K562 (cell line): ENCODE data around the gene TEX14. TPM values are rescaled to one million over a fixed set of nuclear protein-coding genes. Genes with fewer than 3 reads are reported as not detected.
A peak's percentile ranks its signal among the peaks of the same experiment; 100 is the strongest.

Experiments used
- CC2D1A ChIP-seq: fragments of 450-650 bp; IDR thresholded peaks from 2 replicates; pipeline ENCODE4 v1.6.1; 2017; ENCODE audit warnings: mild to moderate bottlenecking
- CTCF ChIP-seq, 3 experiments: IDR thresholded peaks in 2 of 3; conservative IDR thresholded peaks in 1 of 3; 2 replicates each; pipeline ENCODE4 v1.5.1; 2011 to 2012; ENCODE audit warnings: low read length in 3 of 3, mild to moderate bottlenecking in 3 of 3, control low read depth in 2 of 3, improper control_type of control experiment in 1 of 3, inconsistent platforms in 1 of 3, low read depth in 1 of 3, mixed read lengths in 1 of 3, moderate library complexity in 1 of 3; ENCODE audit not compliant: insufficient read depth in 2 of 3
- ESRRA ChIP-seq: fragments of 450-650 bp; IDR thresholded peaks from 2 replicates; pipeline ENCODE4 v1.6.1; 2014; ENCODE audit warnings: low read depth, mild to moderate bottlenecking, moderate library complexity, borderline replicate concordance
- KAT7 ChIP-seq: sonication (generic); formaldehyde crosslinking; IDR thresholded peaks from 2 replicates; pipeline ENCODE4 v1.8.0; 2022; ENCODE audit warnings: missing genetic modification reagents, mild to moderate bottlenecking, borderline replicate concordance
- LCOR ChIP-seq: sonication (generic); formaldehyde crosslinking; IDR thresholded peaks from 2 replicates; pipeline ENCODE4 v1.8.0; 2022; ENCODE audit warnings: mild to moderate bottlenecking, missing genetic modification reagents
- NR2C1 ChIP-seq, 2 experiments: fragments of 450-650 bp; IDR thresholded peaks; 2 replicates each; pipeline ENCODE4 v1.6.1; 2017; ENCODE audit warnings: mild to moderate bottlenecking in 2 of 2, antibody characterized with exemption in 1 of 2, inconsistent platforms in 1 of 2, missing compliant biosample characterization in 1 of 2, missing genetic modification characterization in 1 of 2
- PATZ1 ChIP-seq: fragments of 250-450 bp; sonication (Bioruptor Pico); IDR thresholded peaks from 2 replicates; pipeline ENCODE4 v1.5.0; 2020; ENCODE audit warnings: mild to moderate bottlenecking, borderline replicate concordance
- PKNOX1 ChIP-seq: fragments of 450-650 bp; IDR thresholded peaks from 2 replicates; pipeline ENCODE4 v1.6.1; 2016
- PTBP1 ChIP-seq: fragments of 200-400 bp; formaldehyde crosslinking; IDR thresholded peaks from 2 replicates; pipeline ENCODE4 v1.6.1; 2017; ENCODE audit warnings: low read depth, low read length
- RBM15 ChIP-seq: fragments of 200-400 bp; formaldehyde crosslinking; IDR thresholded peaks from 2 replicates; pipeline ENCODE4 v1.6.1; 2018; ENCODE audit warnings: mild to moderate bottlenecking, low read length, moderate library complexity; ENCODE audit not compliant: insufficient read depth
- RFX5 ChIP-seq: IDR thresholded peaks from 2 replicates; pipeline ENCODE4 v1.6.1; 2011; ENCODE audit warnings: low read depth, mild to moderate bottlenecking, improper control_type of control experiment, low read length
- SIRT6 ChIP-seq: IDR thresholded peaks from one replicate; pipeline ENCODE4 v1.6.1; 2012; ENCODE audit warnings: low read depth, mild to moderate bottlenecking, control low read depth, inconsistent platforms, low read length, moderate library complexity
- SOX6 ChIP-seq: fragments of 450-650 bp; IDR thresholded peaks from 2 replicates; pipeline ENCODE4 v1.6.1; 2014; ENCODE audit warnings: mild to moderate bottlenecking
- TAF15 ChIP-seq: fragments of 200-400 bp; formaldehyde crosslinking; IDR thresholded peaks from 2 replicates; pipeline ENCODE4 v1.6.1; 2017; ENCODE audit warnings: mild to moderate bottlenecking, low read depth, low read length, moderate library complexity
- TARDBP ChIP-seq: fragments of 450-650 bp; IDR thresholded peaks from 2 replicates; pipeline ENCODE4 v1.6.1; 2016
- TCF7L2 ChIP-seq: fragments of 150-350 bp; IDR thresholded peaks from 2 replicates; pipeline ENCODE4 v1.6.1; 2016; ENCODE audit warnings: low read depth, mild to moderate bottlenecking, low read length, moderate library complexity
- TEAD4 ChIP-seq, 2 experiments: sonication (generic) in 1 of 2; formaldehyde crosslinking in 1 of 2; IDR thresholded peaks; 2 replicates each; pipeline versions ENCODE4 v1.6.1 to v1.8.0; 2012 to 2022; ENCODE audit warnings: borderline replicate concordance in 1 of 2, inconsistent platforms in 1 of 2, low read length in 1 of 2, mild to moderate bottlenecking in 1 of 2, missing genetic modification reagents in 1 of 2
- TOE1 ChIP-seq, 2 experiments: fragments of 450-650 bp in 1 of 2; sonication (generic) in 1 of 2; formaldehyde crosslinking in 1 of 2; IDR thresholded peaks; 2 replicates each; pipeline versions ENCODE4 v1.7.1 to v1.8.0; 2016 to 2022; ENCODE audit warnings: borderline replicate concordance in 2 of 2, mild to moderate bottlenecking in 2 of 2, antibody characterized with exemption in 1 of 2, inconsistent platforms in 1 of 2, low read depth in 1 of 2, missing genetic modification reagents in 1 of 2, moderate library complexity in 1 of 2
- VEZF1 ChIP-seq: fragments of 200-800 bp; sonication (Bioruptor generic); IDR thresholded peaks from 2 replicates; pipeline ENCODE4 v1.6.1; 2017; ENCODE audit warnings: missing genetic modification characterization, missing compliant biosample characterization
- ZNF589 ChIP-seq: fragments of 200-800 bp; sonication (Bioruptor generic); IDR thresholded peaks from 2 replicates; pipeline ENCODE4 v1.6.1; 2016; ENCODE audit warnings: low read depth, missing genetic modification characterization, missing compliant biosample characterization
- polyA plus RNA-seq, 8 experiments: library from polyadenylated mRNA; depleted of rRNA in 4 of 8; stranded (reverse) in 5 of 8; unstranded in 3 of 8; fragments of >200 nt; fragmentation: Nextera tagmentation in 2 of 8; fragmentation: Illumina TruSeq in 1 of 8; extraction: Ambion mirVana in 2 of 8; extraction: Trizol in 1 of 8; gene quantifications; 2 replicates each; pipeline versions ENCODE4 v1.2.1 to v1.2.3, GENCODE V29; 2011 to 2014; ENCODE audit warnings: inconsistent platforms in 1 of 8, missing spikeins in 1 of 8
- total RNA-seq, 7 experiments: library from RNA; depleted of rRNA in 6 of 7; stranded (reverse); fragments of >200 nt in 6 of 7; fragmentation: Illumina TruSeq in 2 of 7; extraction: Trizol in 2 of 7; gene quantifications; 2 replicates each; pipeline versions ENCODE4 v1.2.1 to v1.2.3, GENCODE V29; 2011 to 2021; ENCODE audit warnings: low replicate concordance in 1 of 7

The TEX14 gene
- total and polyA plus RNA-seq, 9 of the 15 experiments (the other 6 are each of a cell fraction or from before 2014, with no cell fraction given), result 0.05 to 0.12 (median 0.09) TPM; not detected in 1

GRCh38 chr17:58517928-58518609 is 173.8 kb downstream of the TEX14 start (continued):
- TF ChIP-seq PATZ1 (CRISPR knock-in tag) (no peak), TAF15 (no peak), TARDBP (no peak), ZNF589 (CRISPR knock-in tag) (peak; percentile 71; the same call in 1 of the 2 replicates), CC2D1A (no peak), LCOR (peak; percentile 71), VEZF1 (CRISPR knock-in tag) (peak; percentile 62), NR2C1 (IDR thresholded peaks at IDR 0.05) (peak; percentile 82), NR2C1 (tag; IDR thresholded peaks at IDR 0.05) (peak; percentile 71), PKNOX1 (peak; percentile 57), TOE1 (IDR thresholded peaks at IDR 0.05; ENCODE audit: borderline replicate concordance) (peak; percentile 73), TOE1 (CRISPR knock-in tag; IDR thresholded peaks at IDR 0.05; ENCODE audit: borderline replicate concordance, low read depth) (no peak), TCF7L2 (no peak), CTCF (IDR thresholded peaks at IDR 0.05 in 2 of 3, conservative IDR thresholded peaks at IDR 0.05 in 1 of 3; ENCODE audit: insufficient read depth in 2 of 3, low read depth in 1 of 3, low read length in 3 of 3) (no peak), SIRT6 (no peak), SOX6 (0 out of 2 replicates have a peak, but pooled peaks have one; percentile 24), TEAD4 (IDR thresholded peaks at IDR 0.05; ENCODE audit: low read length) (no peak; the same call in 1 of the 2 replicates), TEAD4 (CRISPR knock-in tag; IDR thresholded peaks at IDR 0.05; ENCODE audit: borderline replicate concordance) (no peak), ESRRA (no peak; the same call in 1 of the 2 replicates), RFX5 (0 out of 2 replicates have a peak, but pooled peaks have one; percentile 36), PTBP1 (no peak), RBM15 (no peak), KAT7 (no peak)
